Activated CD4-positive, CD25-positive, alpha-beta regulatory T cell (primary cell): Measurements from ENCODE around the gene JOSD2.

Experiments
- DNase-seq, 4 experiments: peaks; one replicate each; lab custom pipeline; 2025; lab: John Stamatoyannopoulos, UW

JOSD2 gene, protein sequence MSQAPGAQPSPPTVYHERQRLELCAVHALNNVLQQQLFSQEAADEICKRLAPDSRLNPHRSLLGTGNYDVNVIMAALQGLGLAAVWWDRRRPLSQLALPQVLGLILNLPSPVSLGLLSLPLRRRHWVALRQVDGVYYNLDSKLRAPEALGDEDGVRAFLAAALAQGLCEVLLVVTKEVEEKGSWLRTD

DNA sequence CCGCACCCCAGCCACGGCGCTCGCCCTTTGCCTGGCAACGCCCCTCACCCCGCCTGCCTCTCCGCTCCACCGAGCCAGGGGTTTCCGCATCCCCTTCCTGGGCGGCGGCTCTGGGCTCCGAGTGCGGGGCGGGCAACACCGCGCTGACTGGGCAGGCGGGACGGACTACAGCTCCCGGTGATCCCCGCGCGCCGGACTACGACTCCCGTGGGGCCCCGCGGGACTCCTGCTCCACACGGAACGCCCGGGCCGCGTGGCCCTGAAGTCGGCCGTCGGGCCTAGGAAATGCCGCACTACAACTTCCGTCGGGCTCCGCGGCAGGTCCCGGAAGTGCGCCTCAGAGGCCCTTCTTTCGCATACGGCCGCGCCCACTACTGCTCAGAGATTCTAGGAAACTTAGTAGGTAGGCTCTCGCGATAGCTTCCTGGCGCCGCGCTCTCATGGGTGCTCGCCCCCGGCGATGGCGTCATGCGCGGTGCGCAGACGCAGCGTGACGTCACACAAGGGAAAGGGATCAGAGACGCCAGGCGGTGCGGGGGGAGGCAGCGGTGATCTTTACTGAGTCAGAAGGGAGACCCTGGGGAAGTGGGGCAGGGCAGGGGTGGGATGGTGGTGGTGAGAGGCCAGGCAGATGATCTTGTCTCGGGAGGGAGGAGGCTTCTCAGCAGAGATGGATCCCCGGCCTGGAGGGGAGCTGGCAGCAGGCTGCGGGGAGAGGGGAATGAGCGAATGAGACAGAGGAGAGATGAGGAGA lies at the start of gene JOSD2:
Gene JOSD2, minus strand, starts transcription at position 123 of the 754 bp plus-strand sequence. CDS start 760 bp downstream, outside the sequence.
- DNase-seq: peak; percentile 95 to 97 (median 95)

DNA sequence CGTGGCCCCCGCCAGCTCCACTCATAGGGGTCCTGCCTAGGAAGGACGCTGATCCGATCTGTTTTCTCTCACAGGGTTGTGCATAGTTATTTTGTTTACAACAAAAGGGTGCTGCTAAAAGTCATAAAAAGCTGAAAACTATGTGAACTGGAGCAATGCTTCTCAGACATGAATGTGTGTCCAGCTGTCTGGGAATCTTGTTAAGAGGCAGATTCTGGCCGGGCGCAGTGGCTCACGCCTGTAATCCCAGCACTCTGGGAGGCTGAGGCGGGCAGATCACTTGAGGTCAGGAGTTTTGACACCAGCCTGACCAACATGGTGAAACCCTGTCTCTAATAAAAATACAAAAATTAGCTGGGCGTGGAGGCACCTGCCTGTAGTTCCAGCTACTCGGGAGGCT lies 48.6 kb upstream of the JOSD2 start:
- DNase-seq: no peak

DNA sequence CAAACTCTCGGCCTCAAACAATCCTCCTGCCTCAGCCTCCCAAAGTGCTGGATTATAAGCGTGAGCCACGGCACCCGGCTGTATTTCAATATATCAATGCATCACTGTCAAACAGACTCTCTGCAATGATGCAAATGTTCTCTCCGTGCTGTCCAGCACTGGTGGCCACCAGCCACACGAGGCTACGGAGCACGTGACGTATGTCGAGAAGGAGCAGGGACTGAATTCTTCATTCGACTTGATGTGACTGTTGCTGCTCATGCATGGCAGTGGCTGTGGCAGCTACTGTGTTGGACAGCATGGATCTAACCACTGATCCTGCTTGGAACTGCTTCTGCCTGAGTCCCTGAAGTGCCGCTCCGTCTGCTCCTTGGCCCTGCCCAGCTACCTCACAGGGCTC lies 47.5 kb upstream of the JOSD2 start:
- no peak for DNase-seq

DNA sequence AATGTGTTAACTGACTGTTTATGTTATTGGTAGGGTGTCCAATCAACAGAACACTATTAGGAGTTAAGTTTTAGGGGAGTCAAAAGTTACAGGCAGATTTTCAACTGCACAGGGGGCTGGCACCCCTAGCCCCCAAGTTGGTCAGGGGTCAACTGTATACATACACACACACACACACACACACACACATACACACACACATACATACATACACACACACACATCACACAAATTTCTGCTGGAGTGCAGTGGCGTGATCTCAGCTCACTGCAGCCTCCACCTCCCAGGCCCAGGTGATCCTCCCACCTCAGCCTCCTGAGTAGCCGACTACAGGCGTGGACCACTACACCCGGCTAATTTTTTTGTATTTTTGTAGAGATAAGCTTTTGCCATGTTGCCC lies 47.0 kb upstream of the JOSD2 start:
- DNase-seq: no peak

DNA sequence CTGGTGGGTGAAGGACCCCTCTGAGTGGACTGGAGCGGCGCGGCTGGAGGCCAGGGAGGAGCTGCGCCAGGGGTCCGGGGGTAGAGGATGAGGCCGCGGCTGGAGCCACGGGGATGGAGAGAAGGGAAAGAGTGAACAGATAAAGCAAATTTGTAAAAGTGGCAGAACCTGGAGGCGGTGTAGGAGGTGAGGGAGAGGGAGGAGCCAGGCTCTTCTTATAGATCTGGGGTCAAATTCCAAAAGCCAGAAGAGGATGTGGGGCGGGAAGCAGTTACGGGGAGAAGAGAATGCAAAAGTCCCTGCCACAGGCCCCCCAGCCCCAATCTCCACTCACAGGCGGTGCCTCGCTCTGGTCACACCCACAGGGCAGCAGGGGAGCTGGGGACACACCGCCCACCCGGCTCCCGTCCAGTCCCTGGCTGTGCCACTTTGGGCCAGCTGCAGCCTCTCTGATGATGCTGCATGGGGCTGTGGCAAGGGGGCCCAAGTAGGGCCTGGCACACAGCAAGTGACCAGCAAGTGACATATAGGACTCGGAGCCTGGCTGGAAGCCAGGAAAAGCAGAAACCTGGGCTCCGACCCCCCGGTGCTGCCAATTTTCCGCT lies 46.1 kb upstream of the JOSD2 start:
- DNase-seq: no peak

DNA sequence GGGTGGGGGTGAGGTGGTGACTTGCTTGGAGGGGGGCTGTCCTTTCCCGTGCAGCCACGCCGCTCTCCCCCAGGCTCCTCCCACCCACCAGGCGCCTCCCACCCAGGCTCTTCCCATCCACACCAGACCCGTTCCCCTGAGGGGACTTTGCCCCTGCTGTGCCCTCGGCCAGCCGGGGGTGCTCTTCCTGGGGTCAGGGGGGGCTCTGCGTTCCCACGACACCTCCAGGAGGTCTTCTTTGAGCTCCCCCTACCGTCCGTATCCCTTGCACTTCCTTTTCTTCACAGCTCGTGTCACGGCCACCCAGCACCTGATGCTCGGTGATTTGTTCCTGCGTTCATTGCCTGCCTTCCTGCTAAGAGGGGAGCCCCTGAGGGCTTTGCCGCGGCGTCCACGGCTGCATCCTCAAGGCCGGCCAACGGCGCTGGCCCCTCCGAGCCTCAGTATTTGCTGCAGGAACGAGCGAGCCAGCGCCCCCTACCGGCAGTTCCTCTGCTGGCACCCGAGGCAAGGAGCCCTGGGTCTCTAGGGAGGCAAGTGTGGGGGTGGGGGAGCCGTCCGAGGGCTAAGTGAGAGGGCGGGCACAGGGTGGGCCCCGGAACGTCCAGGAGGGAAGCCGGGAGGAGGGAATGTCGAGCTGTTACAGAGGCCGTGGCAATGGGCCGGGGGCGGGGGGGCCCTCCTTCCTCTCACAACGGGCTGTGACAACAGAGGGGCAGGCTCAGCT lies 45.5 kb upstream of the JOSD2 start:
- DNase-seq: peak; percentile 35 to 70 (median 62)

DNA sequence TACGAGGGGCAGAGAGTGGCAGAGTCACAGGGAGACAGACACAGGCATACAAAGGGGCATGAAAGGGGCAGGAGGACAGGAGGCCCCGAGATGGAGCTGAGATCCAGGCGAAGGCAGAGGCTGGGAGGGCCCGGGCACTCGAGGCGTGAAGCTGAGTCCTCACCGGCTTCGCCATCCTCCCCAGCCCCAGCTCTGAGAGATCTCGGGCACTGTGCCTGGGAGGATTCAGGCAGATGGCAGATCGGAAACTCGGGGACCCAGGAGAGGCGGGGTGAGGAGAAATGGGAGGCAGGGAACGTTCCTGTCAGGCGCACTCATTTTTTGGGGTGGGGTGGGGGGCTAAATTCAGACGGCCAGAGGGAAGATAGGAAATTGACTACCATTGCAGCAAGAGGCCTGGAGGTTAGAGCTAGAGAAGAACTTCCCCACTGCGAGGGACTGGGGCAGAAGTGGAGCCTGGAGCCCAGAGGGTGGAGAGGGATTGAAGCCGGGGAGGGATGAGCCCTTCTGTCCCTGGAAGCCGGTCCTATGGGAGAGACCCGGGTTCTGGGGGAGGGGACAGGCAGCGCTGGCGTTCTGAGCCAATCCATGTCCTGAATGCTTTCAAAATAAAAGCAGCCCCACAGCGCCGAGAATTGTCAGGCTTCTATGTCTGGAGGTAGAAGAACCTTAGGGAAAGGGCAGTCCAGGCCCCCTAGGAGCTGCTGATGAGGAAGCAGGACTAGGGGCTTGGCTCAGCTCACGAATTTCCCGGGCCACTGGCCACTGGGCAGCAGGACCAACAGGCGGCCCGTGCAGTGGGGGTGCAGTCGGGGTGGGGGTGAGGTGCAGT lies 44.7 kb upstream of the JOSD2 start:
- no peak for DNase-seq

DNA sequence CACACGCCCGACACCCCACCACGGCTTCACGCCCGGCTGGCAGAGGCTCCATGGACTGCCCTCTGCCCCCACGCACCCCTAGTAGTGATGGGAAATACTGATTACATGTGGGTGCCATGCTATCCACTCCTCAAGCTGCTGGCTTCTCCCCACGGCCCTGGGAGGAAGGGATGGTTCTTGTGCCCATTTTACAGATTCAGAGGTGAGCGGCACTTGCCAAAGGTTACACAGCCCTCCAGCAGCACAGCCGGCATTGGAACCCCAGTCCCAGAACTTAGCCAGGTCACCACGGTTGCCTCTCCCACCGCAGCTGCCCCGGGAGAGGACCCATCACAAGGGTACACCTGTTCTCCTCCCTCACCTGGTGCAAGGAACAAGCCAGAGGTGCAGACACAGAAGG lies 44.0 kb upstream of the JOSD2 start:
- DNase-seq: no peak

DNA sequence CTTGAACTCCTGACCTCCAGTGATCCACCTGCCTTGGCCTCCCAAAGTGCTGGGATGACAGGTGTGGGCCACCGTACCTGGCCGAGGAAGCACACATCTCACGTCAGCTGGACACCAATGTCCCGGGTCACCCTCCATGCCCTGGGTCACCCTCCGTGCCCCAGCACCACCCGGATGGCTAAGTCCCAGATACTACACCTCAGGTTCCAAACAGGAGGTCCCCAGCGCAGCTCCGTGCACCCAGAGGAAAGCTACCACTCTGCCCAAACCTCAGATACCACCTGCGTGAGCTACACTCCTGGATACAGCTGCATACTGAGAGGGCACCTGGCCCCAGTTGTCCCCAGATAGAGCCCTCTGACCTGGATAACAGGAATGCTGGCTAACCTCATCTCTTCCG lies 43.2 kb upstream of the JOSD2 start:
- no peak for DNase-seq

DNA sequence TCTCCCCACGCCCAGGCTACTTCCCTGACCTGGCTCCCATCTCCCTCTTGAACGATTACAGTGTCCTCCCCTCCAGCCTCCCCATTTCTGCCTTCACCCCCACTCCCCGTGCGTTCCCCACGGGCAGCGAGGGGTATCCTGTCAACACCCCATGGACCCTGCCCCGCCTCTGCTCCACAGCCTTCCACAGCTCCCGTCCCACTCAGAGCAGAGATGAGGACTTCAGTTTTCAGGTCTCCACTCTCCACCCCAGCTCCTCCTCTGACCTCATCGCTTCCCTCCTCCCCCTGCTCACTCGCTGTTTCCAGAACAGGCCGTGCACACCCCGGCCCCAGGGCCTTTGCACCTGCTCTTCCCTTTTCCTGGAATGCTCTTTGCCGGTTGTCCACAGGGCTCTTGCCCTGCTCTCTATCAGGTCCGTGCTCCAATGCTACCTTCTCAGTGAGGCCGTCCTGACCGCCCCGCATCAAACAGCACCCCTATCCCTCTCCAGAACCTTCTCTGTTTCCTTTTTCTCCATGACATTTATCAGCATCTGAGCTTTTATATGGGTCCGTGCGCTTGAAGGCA lies 42.2 kb upstream of the JOSD2 start:
- DNase-seq: no peak

DNA sequence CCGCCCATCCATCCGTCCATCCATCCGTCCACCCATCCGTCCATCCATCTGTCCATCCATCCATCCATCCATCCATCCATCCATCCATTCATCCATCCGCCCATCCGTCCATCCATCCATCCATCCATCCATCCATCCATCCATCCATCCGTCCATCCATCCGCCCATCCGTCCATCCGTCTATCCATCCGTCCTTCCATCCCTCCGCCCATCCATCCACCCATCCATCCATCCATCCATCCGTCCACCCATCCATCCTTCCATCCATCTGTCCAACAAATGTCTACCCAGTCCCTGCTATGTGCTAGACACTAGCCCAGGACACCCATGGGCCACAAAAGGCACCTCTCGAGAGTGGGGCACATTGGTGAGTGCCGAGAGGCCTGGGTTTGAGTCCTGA lies 41.5 kb upstream of the JOSD2 start:
- no peak for DNase-seq

DNA sequence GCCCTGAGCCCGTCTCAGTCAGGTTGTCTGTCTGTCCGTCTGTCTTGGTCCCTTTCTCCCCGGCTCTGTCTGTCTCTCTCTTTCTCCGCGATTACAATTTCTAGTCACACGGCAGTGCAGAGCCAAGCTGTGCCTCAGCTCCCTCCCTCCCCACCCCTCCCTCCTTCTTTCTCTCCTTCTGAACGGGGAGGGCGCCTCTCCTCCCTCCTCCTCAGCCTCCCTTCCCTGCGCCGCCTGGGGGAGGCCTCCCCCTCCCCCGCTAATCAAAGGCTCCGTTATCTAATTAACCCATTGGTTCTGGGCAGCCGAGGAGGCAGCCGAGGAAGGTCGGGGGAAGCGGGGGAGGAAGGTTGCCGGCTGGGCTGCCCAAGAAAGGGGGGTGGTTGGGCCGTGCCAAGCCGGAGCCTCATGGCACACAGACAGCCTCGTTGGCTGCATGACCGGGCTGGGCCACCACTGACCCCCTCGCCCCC lies 40.8 kb upstream of the JOSD2 start:
- DNase-seq: no peak

DNA sequence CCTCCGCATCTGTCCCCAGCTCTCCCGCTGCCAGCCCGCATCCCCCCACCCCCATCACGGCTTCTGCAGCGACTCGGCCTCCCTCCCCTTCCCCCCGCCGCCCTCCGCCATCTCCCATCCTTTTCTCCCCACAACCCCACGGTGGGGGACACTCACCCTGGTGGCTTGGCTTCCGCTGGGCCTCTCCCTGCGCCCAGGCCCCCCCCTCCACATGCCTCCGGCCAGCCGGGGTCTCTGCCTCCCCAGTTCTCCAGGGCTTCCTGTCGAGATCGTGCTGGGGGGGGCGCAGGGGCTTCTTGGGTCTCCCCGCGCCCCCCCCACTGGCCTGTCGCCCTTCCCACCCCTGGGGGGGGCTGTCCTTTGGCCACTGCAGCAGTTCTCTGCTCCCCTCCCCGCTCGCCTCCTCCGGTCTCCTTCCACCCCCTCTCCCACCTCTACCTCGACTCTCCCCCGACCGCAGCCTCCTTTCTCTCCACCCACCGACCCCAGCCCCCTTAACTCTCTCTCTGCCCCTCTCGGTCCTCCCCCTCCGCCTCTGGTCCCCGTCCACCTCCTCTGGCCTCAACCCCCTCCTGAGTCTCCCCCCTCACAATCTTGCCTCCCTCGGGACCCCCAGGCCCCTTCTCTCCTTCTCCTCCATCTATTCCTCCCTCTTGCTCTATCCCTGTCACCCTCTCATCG lies 40.2 kb upstream of the JOSD2 start:
- no peak for DNase-seq

DNA sequence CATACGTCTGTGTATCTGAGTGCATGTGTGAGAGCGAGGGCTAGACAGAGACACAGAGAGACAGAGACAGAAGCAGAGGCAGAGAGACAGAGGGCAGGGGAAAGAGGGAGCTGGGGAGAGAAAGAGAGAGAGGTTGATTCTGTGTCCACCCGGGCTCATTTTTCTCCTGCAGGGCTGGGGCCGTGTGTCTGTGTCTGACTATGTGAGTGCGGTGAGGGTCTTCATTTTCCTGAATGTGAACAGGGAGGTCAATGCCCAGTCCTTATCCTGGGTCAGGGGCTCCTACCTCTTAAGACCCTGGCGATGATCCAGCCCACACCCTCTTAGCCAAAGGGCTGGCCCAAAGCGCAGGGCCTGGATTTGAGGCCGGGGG lies 39.6 kb upstream of the JOSD2 start:
- DNase-seq: no peak

DNA sequence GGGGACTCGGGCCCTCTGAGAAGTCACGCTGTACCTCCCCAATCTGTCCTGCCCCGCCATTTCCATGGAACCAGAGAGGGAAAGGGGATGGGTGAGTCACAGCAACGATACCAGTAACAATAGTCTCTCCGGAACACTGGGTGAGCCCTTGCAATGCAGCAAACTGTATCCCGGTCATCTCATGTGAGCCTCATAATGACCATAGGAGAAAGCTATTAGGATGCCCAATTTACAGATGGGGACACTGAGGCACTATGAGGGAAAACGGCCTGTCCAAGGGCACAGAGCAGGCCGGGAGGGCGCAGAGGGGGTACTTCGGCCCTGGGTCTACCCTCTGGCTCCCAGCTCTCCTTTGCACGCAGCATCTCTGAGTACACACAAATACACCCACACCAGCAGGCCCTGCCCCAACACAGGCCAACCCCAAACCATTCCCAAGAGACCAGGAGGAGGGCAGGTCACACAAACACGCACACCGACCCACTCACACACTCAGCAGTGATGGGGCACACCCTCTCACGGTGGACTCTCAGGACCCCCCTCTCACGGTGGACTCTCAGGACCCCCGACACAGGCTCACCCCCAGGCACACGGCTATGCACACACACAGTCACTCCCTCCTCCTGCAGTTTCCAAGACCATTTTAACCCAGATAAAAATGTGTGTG lies 39.1 kb upstream of the JOSD2 start:
- no peak for DNase-seq

DNA sequence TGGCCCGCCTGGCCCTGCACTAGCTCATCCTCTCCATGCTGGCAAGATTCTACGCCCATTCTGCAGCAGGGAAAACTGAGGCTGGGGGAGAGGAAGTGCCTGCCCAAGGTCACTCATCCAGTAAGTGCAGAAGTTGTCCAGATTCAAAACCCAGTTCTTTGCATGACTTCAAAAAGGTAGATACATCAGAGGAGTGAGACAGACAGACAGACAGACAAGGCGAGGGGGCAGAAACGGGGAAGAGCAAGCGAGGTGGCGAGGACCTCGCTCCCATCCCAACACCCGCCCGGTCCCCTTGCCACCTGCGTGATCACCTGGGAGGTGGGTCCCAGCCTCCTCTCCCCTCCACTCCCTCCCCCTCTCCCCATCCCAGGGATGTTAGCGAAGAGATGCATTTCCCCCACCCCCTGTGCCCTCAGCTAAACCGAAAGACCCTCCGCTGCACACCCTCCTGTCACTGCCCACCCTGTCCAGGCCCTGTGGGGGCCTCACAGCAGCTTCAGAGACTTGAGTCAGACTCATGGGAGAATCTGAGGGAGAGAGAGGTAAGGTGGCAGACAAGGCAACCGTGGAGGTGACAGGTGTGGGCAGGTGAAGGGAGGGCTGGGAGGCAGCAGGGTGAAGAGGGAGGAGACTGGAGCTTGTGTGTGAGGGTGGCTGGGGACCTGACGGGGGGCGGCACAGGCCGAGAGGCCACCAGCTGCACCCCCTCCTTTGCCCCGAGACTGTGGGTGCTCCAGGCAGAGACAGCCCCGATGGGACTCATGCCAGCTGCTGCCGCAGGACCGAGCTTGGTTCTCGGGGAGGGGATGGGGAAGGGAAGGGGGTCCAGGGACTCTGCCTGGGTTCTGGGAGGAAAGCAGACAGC lies 38.3 kb upstream of the JOSD2 start:
- DNase-seq: no peak

DNA sequence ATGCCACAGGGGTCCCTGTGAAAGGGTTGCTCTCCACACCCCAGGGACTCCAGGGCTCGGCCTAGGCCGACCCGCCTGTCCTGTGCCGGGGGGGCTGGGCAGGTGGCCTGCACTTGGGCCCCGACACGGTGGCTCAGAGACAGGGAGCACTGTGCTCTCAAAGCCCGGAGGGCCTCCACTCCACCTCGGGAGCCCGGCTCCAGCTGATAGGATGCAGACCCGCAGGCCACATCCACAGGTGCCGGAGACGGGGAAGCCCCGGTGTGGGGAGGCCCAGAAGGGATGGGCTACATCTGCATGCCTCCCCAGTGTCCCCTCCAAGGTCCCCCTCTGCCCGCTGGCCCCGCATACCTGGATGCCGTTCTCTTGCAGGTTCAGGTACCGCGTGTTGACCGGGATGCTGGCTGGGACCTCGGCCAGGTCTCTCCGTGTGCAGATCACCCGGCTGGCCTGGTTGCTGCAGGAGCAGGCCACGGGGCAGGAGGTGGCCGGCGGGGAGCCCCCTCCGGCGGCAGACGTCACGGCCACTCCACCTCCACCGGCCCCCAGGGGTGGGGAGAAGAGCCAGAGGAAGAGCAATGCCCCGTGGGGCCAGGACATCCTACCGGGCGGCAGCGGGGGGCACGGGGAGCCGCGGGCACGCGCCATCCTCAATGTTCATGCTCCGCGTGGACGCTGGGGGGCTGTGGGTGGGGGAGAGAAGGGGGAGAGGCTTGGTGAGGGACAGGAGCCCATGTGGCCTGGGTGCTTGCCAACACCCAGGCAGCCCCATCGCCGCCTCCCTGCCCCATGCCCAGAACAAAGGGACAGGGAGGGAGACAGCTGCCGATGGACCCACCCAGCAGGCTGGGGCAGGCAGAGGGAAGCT lies 37.4 kb upstream of the JOSD2 start:
- DNase-seq: no peak
